K562 (cell line): ENCODE data around the gene UBXN11. TPM values are rescaled to one million over a fixed set of nuclear protein-coding genes. Genes with fewer than 3 reads are reported as not detected.

Experiments
- ADNP ChIP-seq: fragments of 200-800 bp; sonication (Bioruptor generic); IDR thresholded peaks from 2 replicates; pipeline ENCODE4 v1.6.1; 2016; ENCODE audit warnings: missing genetic modification characterization, missing compliant biosample characterization
- ASH1L ChIP-seq: fragments of 450-650 bp; IDR thresholded peaks from 2 replicates; pipeline ENCODE4 v1.6.1; 2018; ENCODE audit warnings: borderline replicate concordance, mild to moderate bottlenecking, low read depth; ENCODE audit not compliant: partially characterized antibody
- CHD1 ChIP-seq: fragments of 200-600 bp; sonication (generic); IDR thresholded peaks from one replicate; pipeline ENCODE4 v1.6.1; 2012; ENCODE audit warnings: mild to moderate bottlenecking, moderate library complexity, low read length, inconsistent platforms
- ERF ChIP-seq: fragments of 450-650 bp; formaldehyde crosslinking; IDR thresholded peaks from 2 replicates; pipeline ENCODE4 v1.4.0; 2020; ENCODE audit warnings: mild to moderate bottlenecking, mixed read lengths
- FOS ChIP-seq: IDR thresholded peaks from 3 replicates; pipeline ENCODE4 v1.6.1; 2011; ENCODE audit not compliant: insufficient read length; ENCODE audit errors: extremely low read depth
- FOXA3 ChIP-seq, 2 experiments: fragments of 450-650 bp in 1 of 2; sonication (generic) in 1 of 2; formaldehyde crosslinking; IDR thresholded peaks in 1 of 2; conservative IDR thresholded peaks in 1 of 2; 2 replicates each; pipeline versions ENCODE4 v1.4.0 to v1.8.0; 2020 to 2022; ENCODE audit warnings: mild to moderate bottlenecking in 2 of 2, missing genetic modification reagents in 1 of 2
- GATA2 ChIP-seq: sonication (generic); formaldehyde crosslinking; IDR thresholded peaks from 2 replicates; pipeline ENCODE4 v1.4.0; 2020; ENCODE audit warnings: mild to moderate bottlenecking, missing genetic modification reagents
- HLTF ChIP-seq: fragments of 450-650 bp; IDR thresholded peaks from 2 replicates; pipeline ENCODE4 v1.6.1; 2016
- KAT7 ChIP-seq: sonication (generic); formaldehyde crosslinking; IDR thresholded peaks from 2 replicates; pipeline ENCODE4 v1.8.0; 2022; ENCODE audit warnings: missing genetic modification reagents, mild to moderate bottlenecking, borderline replicate concordance
- MED1 ChIP-seq: sonication (generic); formaldehyde crosslinking; IDR thresholded peaks from 2 replicates; pipeline ENCODE4 v1.8.1; 2023; ENCODE audit warnings: missing genetic modification reagents, borderline replicate concordance
- MEF2A ChIP-seq: IDR thresholded peaks from 2 replicates; pipeline ENCODE4 v1.6.1; 2011; ENCODE audit warnings: low read depth, mild to moderate bottlenecking, low read length, moderate library complexity; ENCODE audit not compliant: control insufficient read depth
- NCOA4 ChIP-seq: fragments of 450-650 bp; IDR thresholded peaks from 2 replicates; pipeline ENCODE4 v1.6.1; 2018; ENCODE audit warnings: mild to moderate bottlenecking; ENCODE audit not compliant: partially characterized antibody
- NEUROD1 ChIP-seq: fragments of 150-350 bp; IDR thresholded peaks from 2 replicates; pipeline ENCODE4 v1.6.1; 2014; ENCODE audit warnings: borderline replicate concordance, low read length, low read depth; ENCODE audit not compliant: partially characterized antibody
- PHB2 ChIP-seq: fragments of 450-650 bp; IDR thresholded peaks from 2 replicates; pipeline ENCODE4 v1.6.1; 2017; ENCODE audit warnings: low read depth
- SLC30A9 ChIP-seq: fragments of 250-450 bp; sonication (Bioruptor Pico); IDR thresholded peaks from 2 replicates; pipeline ENCODE4 v1.8.0; 2022; ENCODE audit warnings: mild to moderate bottlenecking, moderate library complexity
- U2AF2 ChIP-seq: fragments of 200-400 bp; formaldehyde crosslinking; optimal IDR thresholded peaks from 2 replicates; pipeline ENCODE3; 2017; ENCODE audit warnings: low read depth, mild to moderate bottlenecking, low read length
- ZNF57 ChIP-seq: fragments of 450-650 bp; formaldehyde crosslinking; IDR thresholded peaks from 2 replicates; pipeline ENCODE4 v1.4.0; 2020; ENCODE audit warnings: mild to moderate bottlenecking, moderate library complexity
- ZNF717 ChIP-seq: fragments of 250-450 bp; sonication (Bioruptor Pico); IDR thresholded peaks from 2 replicates; pipeline ENCODE4 v1.5.0; 2021
- ZNF79 ChIP-seq: fragments of 250-450 bp; sonication (Bioruptor Pico); IDR thresholded peaks from 2 replicates; pipeline ENCODE4 v1.4.0; 2020; ENCODE audit warnings: low read depth, mild to moderate bottlenecking, moderate library complexity
- polyA plus RNA-seq, 8 experiments: library from polyadenylated mRNA; depleted of rRNA in 4 of 8; stranded (reverse) in 5 of 8; unstranded in 3 of 8; fragments of >200 nt; fragmentation: Nextera tagmentation in 2 of 8; fragmentation: Illumina TruSeq in 1 of 8; extraction: Ambion mirVana in 2 of 8; extraction: Trizol in 1 of 8; gene quantifications; 2 replicates each; pipeline versions ENCODE4 v1.2.1 to v1.2.3, GENCODE V29; 2011 to 2014; ENCODE audit warnings: inconsistent platforms in 1 of 8, missing spikeins in 1 of 8
- total RNA-seq, 7 experiments: library from RNA; depleted of rRNA in 6 of 7; stranded (reverse); fragments of >200 nt in 6 of 7; fragmentation: Illumina TruSeq in 2 of 7; extraction: Trizol in 2 of 7; gene quantifications; 2 replicates each; pipeline versions ENCODE4 v1.2.1 to v1.2.3, GENCODE V29; 2011 to 2021; ENCODE audit warnings: low replicate concordance in 1 of 7
- TF ChIP-seq, protein P1 (sequence below): fragments of 200-800 bp; sonication (Bioruptor generic); IDR thresholded peaks from 2 replicates; pipeline ENCODE4 v1.6.1; 2017; ENCODE audit warnings: missing genetic modification characterization, missing compliant biosample characterization
- TF ChIP-seq, protein P2 (sequence below): fragments of 450-650 bp; IDR thresholded peaks from 2 replicates; pipeline ENCODE4 v1.6.1; 2017; ENCODE audit warnings: mild to moderate bottlenecking, moderate library complexity

The UBXN11 gene
- total and polyA plus RNA-seq, 9 of the 15 experiments (the other 6 are each of a cell fraction or from before 2014, with no cell fraction given): 0.48 to 34.3 (median 11.3) TPM

DNA sequence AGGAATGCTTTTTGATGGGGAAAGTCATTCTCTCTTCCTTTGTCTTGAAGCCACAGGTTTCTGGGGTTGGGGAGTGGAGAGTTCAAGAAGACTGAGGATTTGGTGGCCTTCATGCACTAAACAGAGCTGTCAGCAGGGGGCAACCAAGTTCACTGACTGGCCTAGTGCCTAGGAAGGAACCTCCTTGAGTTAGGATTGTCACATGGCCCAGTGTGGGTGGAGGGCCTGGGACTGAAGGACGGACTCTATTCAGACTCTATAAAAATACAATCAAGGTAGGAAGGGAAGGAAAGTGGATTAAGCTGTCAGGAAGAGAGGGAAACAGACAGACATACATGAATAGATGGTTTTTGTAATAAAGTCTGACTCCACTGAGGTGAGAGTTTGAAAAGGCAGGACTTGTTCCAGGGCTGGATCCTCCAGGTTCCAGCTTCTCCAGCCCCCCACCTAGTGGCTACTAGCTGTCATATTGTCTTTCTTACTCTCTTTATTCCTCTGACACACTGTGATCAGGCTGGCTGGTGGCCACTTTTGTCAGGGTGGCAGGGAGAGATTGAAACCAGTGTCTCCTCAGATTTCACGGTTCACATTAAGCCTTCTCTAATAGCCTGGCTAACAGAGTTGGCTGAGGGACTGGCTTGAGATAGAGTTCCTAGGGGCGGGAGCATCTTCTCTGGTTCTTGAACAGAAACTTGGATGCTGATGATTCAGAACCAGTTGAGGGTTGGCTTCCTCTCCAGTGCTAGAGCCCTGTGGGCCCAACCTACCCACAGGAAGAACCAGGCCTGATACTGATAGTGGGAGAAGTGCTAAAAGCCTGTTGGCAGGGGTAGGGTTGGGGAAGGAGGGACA, 30.6 kb downstream of the UBXN11 start (continued):
- TF ChIP-seq FOXA3 (CRISPR knock-in tag; conservative IDR thresholded peaks at IDR 0.05 in 1 of 2, IDR thresholded peaks at IDR 0.05 in 1 of 2): no peak
- no peak for TF ChIP-seq ZNF57 (CRISPR knock-in tag)
- no peak for TF ChIP-seq U2AF2
- no peak for TF ChIP-seq NCOA4
- TF ChIP-seq MED1: no peak
- TF ChIP-seq MEF2A: no peak
- no peak for TF ChIP-seq FOS
- TF ChIP-seq ADNP: no peak
- TF ChIP-seq SLC30A9 (CRISPR knock-in tag): no peak
- no peak for TF ChIP-seq KAT7 (CRISPR knock-in tag)
- TF ChIP-seq CHD1: no peak
- no peak for TF ChIP-seq HLTF
- TF ChIP-seq GATA2: no peak
- TF ChIP-seq, protein P1, sequence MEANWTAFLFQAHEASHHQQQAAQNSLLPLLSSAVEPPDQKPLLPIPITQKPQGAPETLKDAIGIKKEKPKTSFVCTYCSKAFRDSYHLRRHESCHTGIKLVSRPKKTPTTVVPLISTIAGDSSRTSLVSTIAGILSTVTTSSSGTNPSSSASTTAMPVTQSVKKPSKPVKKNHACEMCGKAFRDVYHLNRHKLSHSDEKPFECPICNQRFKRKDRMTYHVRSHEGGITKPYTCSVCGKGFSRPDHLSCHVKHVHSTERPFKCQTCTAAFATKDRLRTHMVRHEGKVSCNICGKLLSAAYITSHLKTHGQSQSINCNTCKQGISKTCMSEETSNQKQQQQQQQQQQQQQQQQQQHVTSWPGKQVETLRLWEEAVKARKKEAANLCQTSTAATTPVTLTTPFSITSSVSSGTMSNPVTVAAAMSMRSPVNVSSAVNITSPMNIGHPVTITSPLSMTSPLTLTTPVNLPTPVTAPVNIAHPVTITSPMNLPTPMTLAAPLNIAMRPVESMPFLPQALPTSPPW (CRISPR knock-in tag): peak; percentile 62
- no peak for TF ChIP-seq ERF (CRISPR knock-in tag)
- TF ChIP-seq, protein P2, sequence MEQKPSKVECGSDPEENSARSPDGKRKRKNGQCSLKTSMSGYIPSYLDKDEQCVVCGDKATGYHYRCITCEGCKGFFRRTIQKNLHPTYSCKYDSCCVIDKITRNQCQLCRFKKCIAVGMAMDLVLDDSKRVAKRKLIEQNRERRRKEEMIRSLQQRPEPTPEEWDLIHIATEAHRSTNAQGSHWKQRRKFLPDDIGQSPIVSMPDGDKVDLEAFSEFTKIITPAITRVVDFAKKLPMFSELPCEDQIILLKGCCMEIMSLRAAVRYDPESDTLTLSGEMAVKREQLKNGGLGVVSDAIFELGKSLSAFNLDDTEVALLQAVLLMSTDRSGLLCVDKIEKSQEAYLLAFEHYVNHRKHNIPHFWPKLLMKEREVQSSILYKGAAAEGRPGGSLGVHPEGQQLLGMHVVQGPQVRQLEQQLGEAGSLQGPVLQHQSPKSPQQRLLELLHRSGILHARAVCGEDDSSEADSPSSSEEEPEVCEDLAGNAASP: no peak
- no peak for TF ChIP-seq ZNF79 (CRISPR knock-in tag)
- TF ChIP-seq NEUROD1: peak; percentile 40
- TF ChIP-seq PHB2: no peak
- TF ChIP-seq ASH1L: no peak
- no peak for TF ChIP-seq ZNF717
